NCI-H82 treated with DMSO at 0.1 percent for 48 hours (cell line): ENCODE results near the gene USHBP1.

ENCODE experiments used
- DNase-seq: peaks from one replicate; lab custom pipeline; 2025; ENCODE audit not compliant: unreplicated experiment; lab: John Stamatoyannopoulos, UW

USHBP1 gene

GRCh38 chr19:17266026-17266425 lies 1.5 kb upstream of the USHBP1 start:
- DNase-seq = no peak

GRCh38 chr19:17263712-17264640 lies 569 bp downstream of the USHBP1 start:
- no peak for DNase-seq

DNA sequence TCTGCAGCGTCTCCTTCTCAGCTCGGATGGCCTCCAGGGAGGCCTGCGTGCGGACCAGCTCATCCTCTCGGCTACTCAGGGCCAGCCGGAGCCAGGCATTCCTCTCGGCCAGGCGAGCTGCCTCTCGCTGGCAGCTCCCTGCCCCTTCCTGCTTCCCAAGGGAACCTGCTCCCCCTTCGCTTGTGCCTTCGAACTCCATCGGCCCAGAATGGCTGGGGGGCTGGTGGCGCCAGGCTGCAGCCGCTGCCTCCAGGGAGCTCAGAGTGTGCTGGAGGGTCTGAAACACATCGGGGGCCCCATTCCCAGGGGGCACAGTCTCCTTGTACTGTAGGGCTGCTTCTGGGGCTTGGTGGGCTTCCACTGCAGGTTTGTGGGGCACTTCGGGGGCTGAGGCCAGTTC lies 2.0 kb downstream of the USHBP1 start:
- DNase-seq = no peak

GRCh38 chr19:17260842-17261325 lies 3.7 kb downstream of the USHBP1 start:
- peak; percentile 97 for DNase-seq

GRCh38 chr19:17259934-17260333 lies 4.6 kb downstream of the USHBP1 start:
- DNase-seq = no peak

GRCh38 chr19:17259118-17259780 lies 5.3 kb downstream of the USHBP1 start:
- no peak for DNase-seq

GRCh38 chr19:17256130-17256529 lies 8.4 kb downstream of the USHBP1 start:
- no peak for DNase-seq

- no peak for DNase-seq
These were observed 9.4 kb downstream of the USHBP1 start for GRCh38 chr19:17255150-17255621.

DNA sequence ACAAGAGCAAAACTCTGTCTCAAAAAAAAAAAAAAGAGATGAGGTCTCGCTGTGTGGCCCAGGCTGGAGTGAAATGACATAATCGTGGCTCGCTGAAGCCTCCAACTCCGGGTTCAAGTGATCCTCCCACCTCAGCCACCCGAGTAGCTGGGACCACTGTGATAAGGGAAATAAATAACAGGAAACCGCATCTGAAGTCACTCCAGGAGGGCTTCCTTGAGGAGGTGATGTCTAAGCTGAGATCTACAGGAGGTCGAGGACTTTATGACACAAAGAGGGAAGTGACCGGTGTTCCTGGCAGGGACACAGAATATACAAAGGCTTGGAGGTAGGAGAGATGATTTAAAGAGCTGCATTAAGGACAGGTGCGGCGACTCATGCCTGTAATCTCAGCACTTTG lies 9.9 kb downstream of the USHBP1 start:
- no peak for DNase-seq

DNA sequence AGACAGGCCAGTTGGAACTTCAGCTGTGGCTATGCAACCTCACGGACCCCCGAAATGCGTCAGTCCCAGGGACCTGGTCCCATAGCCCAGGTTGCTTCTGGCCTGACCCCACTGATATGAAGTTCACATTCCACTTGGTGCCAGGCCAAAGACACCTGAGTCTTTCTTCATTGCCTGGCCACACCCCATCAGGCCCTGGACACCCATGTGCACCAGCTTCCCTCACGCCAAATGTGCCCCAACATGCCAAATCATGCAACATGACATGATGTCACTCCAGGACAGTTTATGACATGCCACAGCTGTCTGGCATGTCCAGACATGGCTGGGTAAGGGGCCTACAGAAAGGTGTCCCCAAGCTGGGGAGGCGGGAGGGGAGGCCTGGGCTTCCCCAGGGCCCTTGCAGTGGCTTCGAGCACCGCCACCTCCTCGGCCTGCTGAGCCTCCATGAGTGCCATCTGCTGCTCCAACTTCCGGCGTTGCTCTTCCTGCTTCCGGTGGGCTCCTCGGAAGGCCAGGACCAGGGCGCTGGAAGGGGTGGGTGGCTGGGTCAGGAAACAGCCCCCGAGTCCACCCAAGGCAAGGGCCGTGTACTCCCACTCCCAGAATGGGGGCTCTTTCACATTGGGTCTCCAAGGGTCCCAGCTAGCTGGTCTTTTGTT lies 14.5 kb downstream of the USHBP1 start:
- DNase-seq = no peak

- peak; percentile 94 for DNase-seq
These were observed 16.4 kb downstream of the USHBP1 start for GRCh38 chr19:17248011-17248776.

DNA sequence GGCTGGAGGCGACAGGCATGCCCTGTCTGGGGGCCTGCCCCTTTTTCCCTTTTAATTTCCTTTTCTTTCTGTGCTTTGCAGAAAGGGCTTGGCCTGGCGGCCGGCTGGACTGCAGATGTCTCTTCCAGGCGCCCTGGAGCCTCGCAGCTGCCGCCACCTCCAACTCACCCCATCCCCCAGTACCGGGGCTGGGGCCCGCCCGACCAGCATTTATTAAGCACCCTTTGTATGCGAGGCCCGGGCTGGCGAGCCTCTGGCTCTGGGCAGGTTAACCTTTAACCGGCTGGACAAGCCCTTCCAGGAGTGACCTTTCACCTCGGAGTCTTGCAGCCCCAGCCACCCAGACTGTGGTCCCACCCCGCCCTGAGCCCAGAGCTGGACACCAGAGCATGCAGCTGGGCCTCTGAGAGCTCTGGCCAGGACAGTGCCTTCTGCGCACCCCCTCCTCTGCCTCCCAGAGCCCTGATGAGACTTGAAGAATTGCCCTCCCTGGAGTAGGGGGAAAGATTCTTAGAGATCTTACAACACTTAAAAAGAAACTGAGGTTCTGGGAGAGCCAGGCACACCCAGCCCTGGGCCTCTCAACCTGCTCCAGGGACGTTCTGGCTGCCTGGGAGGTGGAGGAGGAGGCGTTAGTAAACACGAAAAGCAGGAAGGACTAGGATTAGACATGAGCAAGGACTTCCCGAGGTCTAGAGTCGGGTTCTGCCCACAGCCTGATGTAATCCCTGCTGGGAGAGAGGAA lies 17.7 kb downstream of the USHBP1 start:
- DNase-seq = no peak

GRCh38 chr19:17245535-17245984 lies 19.0 kb downstream of the USHBP1 start, which contains the start of gene NR2F6:
NR2F6 (minus strand) TSS chr19:17245919; CDS start chr19:17245220, 699 bp downstream.
- DNase-seq = no peak

DNA sequence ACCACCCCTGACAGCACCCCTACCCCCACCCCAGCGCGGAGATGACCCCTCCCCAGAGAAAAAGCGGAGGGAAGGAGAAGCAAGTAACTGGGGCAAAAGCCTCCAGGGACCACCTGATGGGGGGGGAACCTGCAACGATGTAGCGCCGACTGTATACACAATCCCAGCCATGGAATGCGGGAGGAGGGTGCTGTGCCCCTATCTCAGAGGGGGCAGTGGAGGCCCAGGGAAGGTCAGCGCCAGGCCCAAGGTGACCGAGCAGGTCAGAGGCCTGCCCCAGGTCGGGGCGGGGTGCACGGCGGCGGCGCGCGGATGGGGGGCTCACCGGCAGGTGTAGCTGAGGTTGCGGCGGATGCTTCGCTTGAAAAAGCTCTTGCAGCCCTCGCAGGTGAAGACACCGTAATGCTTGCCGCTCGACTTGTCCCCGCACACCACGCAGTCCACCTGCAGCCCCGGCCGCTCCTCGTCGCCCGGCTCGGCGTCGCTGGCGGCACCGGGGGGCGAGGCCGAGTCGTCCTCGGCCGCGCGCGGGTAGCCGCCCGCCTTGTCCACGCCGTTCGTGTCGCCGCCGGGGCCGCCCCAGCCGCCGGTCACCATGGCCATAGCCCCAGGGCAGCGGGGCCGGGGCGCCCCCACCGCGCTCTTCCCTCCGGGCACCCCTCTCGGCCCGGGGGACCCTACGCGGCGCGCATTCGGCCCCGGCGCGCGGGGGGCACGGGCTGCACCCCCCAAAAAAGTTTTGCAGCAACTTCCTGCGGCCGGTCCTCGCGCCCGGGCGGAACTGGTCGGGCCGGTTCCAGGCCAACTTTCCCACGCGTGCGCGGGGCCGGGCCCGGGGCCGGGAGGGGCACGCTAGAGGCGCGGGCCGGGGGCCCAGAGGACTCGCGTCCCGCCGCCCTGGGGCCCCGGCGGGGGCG lies 19.7 kb downstream of the USHBP1 start:
- no peak for DNase-seq

DNA sequence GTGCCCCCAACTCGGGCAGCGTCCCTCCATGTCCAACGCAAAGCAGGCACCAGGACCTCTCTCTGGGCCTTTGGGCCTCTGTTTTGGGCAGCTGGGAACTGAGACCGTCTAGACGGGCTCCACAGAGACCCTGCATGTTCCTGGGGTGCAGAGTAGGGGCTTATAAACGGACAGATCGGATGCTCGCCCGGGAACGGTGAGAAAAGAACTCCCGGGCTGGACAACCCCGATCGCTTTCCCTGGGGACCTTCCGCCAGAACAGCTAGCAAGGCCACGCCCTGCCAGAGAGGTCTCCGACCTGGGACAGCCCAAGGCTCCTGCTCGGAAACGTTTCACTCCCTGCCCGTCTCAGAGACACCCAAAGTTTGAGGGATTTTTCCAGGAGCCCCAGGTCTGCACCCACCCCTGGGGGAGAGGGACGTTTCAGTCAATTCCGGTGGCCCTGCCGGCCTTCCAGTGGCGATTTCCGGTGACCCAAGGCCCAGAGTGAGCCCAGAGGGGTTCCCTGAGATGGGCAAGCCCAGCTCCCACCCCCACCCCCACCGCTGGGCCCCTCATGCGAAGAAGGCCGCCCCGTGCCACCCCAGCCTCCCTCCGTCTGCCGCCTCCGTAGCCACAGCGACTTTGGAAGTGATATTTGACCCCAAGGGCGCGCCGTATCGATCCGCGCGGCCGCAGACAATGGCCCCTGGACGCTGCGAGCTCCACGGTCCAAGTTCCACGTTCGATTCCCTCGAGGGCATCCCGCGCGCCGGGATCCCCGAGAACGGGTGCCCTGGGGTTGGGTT lies 20.5 kb downstream of the USHBP1 start:
- DNase-seq = no peak

DNA sequence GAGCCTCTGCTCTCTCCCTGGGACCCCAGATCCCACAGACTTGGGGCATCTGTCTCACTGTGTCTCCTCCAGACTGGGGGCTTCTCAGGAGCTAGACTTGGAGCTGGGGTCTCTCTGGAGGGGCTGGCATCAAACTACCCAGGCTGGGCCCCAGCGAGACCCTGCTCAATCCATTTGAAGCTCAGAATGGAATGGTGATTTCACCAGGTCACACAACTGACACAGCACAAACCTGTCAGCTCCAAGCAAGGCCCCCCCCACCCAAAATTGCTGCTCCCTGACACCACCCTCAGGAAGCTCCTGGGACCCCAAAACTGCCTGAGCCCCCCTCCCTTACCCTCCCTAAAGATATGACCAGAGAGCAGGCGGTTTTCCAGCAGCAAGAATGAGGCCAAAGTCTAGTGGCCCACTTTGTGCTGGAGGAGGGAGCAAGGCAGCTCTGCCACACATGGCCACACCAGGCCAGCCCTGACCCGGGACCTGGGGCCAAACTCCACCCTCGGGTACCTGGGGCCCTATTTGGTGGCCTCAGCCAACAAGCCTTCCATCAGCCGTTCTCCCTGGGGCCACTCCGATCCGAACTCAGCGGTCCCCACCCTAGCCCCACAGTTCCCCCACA lies 21.2 kb downstream of the USHBP1 start:
- DNase-seq = no peak

DNA sequence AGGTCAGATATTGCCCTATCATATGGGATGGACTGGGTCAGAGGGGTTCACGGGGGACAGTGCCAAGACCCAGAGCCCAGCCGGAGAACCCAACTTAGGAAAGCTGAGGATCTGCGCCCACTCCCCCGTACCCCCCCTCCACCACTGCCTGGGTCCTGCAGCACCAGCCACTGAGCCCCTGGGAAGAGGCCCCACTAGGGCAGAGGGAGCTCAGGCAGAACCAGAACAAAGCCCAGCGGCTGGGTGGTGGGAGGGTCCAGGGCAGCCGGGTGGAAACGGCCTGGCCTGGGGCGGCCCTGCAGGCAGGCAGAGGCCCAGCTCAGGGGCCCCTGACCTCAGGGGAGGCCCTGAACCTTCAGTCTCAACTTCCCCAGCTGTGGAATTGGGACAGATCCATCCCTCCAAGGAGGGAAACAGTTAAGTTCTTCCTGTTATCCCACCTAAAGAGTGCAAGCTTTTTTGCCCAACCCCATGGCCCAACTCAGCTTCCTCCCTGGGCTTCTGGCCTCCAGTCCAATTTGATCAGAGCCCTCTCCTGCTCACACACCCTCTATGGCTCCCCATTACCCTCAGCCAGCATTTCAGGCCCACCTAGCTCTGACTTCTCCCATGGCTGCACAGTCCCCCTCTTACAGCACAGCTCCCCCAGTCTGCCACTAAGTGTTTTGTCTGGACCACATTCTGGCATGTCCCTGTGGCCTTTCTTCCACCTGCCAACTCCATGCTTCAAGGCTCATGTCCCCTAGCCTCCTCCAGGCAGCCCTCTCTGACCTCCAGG lies 21.9 kb downstream of the USHBP1 start:
- no peak for DNase-seq
